ENCODE data around the gene PSMD1. TPM values are rescaled to one million over a fixed set of nuclear protein-coding genes. Genes with fewer than 3 reads are reported as not detected.

Gene PSMD1
- total and polyA plus RNA-seq, 2 donors (not counting 3 experiments of a cell fraction or from before 2014, with no cell fraction given) = 163 to 209 TPM

GRCh38 chr2:231068525-231069222 is 12.0 kb downstream of the PSMD1 start:
- Histone ChIP-seq H3K9me3 (replicated peaks; ENCODE audit: control insufficient read depth, insufficient read depth, low read length) (no peaks in the 10 kb centered on the region), H3K79me2 (ENCODE audit: control insufficient read depth, insufficient read depth, low read length) (peaks cover 17% of the 10 kb centered on the region), H4K20me1 (replicated peaks; ENCODE audit: control insufficient read depth, extremely low read depth, insufficient read depth, low read length) (no peaks in the 10 kb centered on the region), H3K36me3 (ENCODE audit: control insufficient read depth in 2 of 2, extremely low read depth in 1 of 2, insufficient read depth in 2 of 2, low read length in 2 of 2) (peaks cover 5 to 42% of the 10 kb centered on the region in 2 experiments), H3K4me1 (ENCODE audit: control insufficient read depth, extremely low read depth, insufficient read depth, low read length) (peaks cover 19% of the 10 kb centered on the region), H3K27ac (ENCODE audit: insufficient read depth, low read depth, low read length) (peak overlapping the region; percentile 43), H2AFZ (ENCODE audit: low read depth, low read length) (no peak overlapping the region), H3K4me2 (ENCODE audit: insufficient read depth, low read length) (peak overlapping the region; percentile 25), H3K27me3 (ENCODE audit: control insufficient read depth in 2 of 2, insufficient read depth in 2 of 2, low read length in 2 of 2) (no peaks in the 10 kb centered on the region), H3K9me1 (replicated peaks; ENCODE audit: control insufficient read depth, extremely low read depth, insufficient read depth, low read length) (no peaks in the 10 kb centered on the region), H3K4me3 (replicated peaks in 1 of 3; ENCODE audit: insufficient read depth in 1 of 3, low read depth in 1 of 3, low read length in 3 of 3) (no peak overlapping the region), H3K9ac (replicated peaks; ENCODE audit: extremely low read depth, insufficient read depth, low read length) (no peak overlapping the region)
- intact Hi-C loops (cut with micrococcal nuclease) = no loop called here
- FAIRE-seq (no peak), DNase-seq (ENCODE audit: low read depth, low spot score) (peak; percentile 72)
- ChIA-PET POLR2A (no interaction called here), CTCF (interaction anchor here (1.0 to 1.8 kb wide), 5 partner anchors 10 to 383 kb away, joined by 3 to 6 read pairs (median 5); partner anchors contain the start of gene PSMD1)
- no TSS peak for BruUV-seq (replicated peaks)
- TF ChIP-seq JUN (IDR thresholded peaks at IDR 0.05; ENCODE audit: borderline replicate concordance, insufficient read depth, insufficient read length, low read depth) (peak; percentile 57), FOS (IDR thresholded peaks at IDR 0.05; ENCODE audit: borderline replicate concordance, insufficient read depth, low read length) (peak; percentile 85), GATA2 (IDR thresholded peaks at IDR 0.05; ENCODE audit: insufficient read depth, insufficient read length, low read depth, low read length) (peak; percentile 95), EZH2 (IDR thresholded peaks at IDR 0.05; ENCODE audit: borderline replicate concordance, low read depth, low read length, severe bottlenecking) (no peak), MAX (IDR thresholded peaks at IDR 0.05; ENCODE audit: insufficient read depth, insufficient read length) (no peak)
- dilution Hi-C loops (cut with MboI; ENCODE audit: extremely low pct_ligation_motif_present, low sequenced_read_pairs) = no loop called here
